ENCODE data around the gene LPGAT1.

LPGAT1 gene

DNA sequence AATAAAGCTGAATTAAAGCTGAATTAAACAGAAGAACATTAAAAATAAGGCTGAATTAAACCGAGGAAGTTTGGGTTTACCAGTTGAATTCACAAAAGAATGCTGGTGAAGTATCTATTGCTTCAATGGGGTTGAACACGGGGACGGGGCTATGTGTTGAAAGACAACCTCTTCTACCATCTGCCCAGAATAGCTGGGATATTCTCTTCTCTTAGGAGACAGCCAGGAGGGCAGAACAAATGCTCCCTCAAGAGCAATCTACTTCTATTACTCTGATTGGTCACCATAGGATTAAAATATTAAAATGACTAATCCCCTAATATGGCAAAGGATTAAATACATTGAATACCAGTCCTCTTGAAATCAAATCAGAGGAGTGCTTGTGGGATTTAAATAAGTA is 68.4 kb downstream of the LPGAT1 start:
- DNase-seq (ENCODE audit: low read depth), result no peak

DNA sequence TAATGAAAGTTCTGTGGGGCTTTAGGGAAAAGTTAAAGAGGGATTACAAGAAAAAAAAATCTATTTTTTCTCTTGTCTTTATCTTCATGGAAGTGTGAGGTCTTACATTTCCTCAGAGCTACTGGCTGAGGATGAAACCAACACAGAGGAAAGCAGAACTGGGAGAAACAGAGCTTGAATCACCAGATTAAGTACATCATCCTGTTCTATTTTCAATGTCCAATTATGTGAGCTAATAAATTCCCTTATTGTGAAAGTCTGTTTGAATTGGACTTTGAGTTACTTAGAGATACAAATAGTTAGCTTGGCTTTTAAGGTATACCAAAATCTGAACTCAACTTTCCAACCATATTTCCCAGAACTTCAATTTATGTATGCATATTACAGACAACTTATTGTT is 69.2 kb downstream of the LPGAT1 start:
- no peak for DNase-seq (ENCODE audit: low read depth)

- DNase-seq (ENCODE audit: low read depth), result no peak
Measured at GRCh38 chr1:211756471-211757020, 74.0 kb downstream of the LPGAT1 start.

DNA sequence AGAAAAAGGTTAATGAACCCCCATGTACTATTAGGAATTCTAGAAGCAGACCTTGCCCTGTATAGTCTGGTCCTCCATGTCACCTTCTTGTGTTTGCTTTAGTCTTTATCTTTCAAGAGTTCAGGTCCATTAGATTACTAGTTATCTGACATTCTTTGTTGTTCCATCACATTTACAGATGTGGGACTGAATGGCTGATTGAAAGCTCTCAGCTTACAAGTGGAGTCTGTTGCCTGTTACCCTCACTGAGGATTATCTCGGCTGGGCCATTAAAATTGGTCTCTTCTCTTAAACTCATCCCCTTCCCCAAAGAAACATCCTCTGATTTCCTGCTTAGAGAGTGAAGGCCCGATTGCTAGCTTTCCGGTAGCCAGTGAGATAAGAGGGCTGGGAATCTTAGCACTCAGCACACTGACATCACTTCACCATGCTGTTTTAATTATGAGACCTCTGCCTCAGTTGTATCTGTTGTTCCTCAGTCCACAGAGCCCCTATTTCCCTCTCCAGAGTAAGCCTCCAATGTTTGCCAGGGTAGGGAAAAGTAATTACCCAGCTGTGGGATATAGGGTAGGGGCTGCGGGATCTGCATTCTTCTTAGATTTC is 76.8 kb downstream of the LPGAT1 start:
- no peak for DNase-seq (ENCODE audit: low read depth)

DNA sequence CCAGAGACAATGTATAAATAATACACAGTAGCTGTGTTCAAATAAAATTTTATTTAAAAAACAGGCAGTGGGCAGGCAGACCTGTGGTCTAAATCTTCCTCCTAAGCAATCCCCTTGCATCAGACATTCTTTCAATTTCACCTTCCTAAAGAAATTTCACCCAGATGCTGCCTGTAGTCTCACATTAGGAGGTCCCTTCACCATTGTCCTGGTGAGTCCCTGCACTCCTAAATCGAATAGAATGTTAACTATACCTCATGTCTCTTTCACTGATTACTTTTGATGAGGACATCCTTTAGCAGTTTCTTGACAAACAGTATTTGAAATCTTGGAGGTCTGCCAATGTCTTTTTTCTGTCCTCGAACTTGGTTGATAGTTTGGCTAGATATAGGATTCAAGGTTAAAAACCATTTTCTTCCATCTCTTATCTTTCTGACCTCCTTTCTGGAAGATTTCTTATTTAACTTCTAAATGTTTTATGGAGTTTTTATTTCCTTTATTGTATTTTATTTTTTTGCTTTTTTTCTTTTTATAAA is 77.5 kb downstream of the LPGAT1 start:
- no peak for DNase-seq (ENCODE audit: low read depth)

DNA sequence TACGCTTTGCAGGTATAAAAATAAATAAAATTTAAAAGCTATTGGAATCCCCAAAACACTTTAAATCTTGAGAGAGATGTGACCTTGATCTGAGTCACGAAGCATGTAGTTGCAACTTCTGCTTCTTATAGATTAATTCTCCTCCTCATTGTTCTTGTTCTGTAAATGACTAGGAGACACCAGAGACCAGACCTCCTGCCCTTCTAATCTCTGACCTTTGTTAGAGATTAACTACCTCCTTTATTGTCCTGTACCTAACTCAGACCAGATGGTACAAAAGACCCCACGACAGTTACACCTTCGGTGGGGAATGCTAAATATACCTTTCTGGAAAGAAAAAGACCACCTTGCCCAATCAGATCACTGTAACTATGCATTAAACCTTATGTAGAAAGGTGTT is 78.2 kb downstream of the LPGAT1 start:
- DNase-seq (ENCODE audit: low read depth), result no peak

DNA sequence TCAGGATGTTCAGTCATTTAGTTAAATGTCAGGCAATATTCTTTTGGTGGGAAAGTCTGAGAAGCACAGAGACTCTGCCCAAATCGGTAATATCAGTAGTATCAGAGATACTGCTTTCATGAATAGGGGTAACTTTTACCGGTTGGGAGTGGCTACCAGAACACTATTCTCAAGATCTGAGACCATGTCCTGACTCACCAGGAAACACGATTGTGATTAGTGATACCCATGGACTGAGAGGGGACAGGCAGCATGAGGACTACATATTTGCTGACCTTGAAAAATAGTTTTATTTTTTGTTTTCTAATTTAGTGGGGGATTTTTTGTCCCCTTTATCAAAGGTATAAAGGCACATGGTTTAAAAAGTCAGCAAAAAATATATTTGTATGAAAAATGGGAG is 79.1 kb downstream of the LPGAT1 start:
- DNase-seq (ENCODE audit: low read depth), result no peak

DNA sequence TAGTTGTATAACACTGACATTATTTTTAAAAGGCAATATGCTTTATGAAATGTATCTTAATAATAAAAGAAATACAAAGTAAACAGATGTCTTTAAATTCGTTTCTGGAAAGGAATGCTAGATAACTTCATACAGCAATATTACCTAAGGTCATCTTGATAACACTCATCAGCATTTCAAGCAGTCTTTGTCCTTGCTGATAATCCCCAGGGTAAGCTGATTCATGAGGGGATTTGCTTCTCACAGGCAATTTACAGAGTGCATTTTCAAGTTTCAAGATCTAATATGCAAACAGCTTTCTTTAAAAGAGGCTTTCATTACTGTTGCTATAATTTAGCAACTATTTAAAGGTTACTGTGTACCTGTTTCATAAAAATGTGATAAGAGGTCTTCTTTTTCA is 80.0 kb downstream of the LPGAT1 start:
- no peak for DNase-seq (ENCODE audit: low read depth)

GRCh38 chr1:211749251-211749650 is 81.3 kb downstream of the LPGAT1 start:
- no peak for DNase-seq (ENCODE audit: low read depth)

GRCh38 chr1:211748810-211749209 is 81.8 kb downstream of the LPGAT1 start:
- no peak for DNase-seq (ENCODE audit: low read depth)

- no peak for DNase-seq (ENCODE audit: low read depth)
Measured at GRCh38 chr1:211742889-211743529, 87.6 kb downstream of the LPGAT1 start.

DNA sequence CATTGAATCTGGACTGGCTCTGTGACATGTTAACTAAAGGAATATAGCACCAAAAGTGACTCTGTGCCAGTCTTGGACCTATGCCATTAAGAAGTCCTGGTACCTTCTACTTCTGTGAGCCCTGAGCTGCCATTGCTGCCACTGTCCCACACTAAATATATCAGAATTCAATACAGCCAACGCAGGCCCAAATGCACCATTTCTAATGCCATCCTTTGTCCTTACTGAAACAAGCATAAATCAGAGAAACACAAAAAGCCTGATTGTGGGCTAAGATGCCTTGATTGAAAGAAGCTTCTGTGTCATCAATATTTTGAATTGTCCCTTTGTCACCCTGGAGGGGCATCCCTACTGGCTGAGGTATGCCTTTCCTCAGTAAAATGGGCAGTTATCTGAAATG is 88.3 kb downstream of the LPGAT1 start:
- DNase-seq (ENCODE audit: low read depth), result no peak

GRCh38 chr1:211741788-211742187 is 88.8 kb downstream of the LPGAT1 start:
- no peak for DNase-seq (ENCODE audit: low read depth)

DNA sequence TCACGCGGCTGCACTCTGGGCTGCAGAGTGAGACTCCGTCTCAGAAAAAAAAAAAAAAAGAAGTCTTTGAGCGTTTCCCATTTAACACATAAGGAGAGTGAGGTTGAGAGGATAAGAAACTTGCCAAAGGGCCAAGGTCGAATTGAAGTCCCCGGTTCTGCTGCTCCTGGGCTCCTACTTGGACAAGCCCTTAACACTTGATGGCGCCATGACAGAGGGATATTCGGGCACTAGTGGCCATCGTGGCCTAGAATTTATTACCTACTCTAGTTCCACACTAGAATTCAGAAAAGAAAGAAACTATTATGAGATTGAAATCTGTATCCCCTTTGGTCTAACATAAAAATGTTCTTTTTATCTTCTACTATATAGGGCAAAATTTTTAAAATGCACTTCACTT is 89.4 kb downstream of the LPGAT1 start:
- no peak for DNase-seq (ENCODE audit: low read depth)

DNA sequence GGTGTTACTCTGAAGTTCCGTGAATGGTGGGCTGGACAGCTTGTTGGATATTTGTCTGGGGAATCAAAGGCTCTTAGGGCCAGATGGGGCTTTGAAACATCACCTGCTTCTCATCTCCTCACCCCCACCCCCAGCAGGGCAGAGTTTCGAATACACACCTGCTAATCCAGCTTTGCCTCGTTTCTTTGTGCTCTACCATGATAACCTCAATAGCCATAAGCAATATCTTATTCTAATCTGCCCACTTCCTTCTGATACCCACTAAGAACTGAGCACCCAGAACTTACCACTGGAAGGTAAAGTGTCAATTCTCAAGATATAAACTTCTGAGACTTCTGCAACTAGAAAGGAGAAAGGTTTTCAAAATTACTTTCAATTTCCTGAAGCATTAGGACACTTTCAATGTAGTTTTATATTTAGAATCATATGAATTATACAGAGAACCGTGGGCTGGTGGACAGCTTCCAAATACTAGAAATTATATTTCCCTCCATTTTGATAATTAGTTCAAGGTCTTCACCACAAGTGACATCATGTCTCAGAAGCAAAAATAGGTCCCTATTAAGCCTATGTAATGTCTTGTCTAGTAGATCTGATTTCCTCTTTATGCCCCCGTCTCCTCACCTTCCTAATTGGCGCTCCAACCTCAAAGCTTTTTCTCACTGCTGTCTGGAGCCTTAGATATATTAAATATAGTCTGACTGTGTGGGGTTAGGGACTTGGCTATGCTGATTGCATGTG is 90.7 kb downstream of the LPGAT1 start:
- DNase-seq (ENCODE audit: low read depth), result no peak

GRCh38 chr1:211738691-211739301 is 91.8 kb downstream of the LPGAT1 start:
- DNase-seq (ENCODE audit: low read depth), result no peak

- DNase-seq (ENCODE audit: low read depth), result no peak
Measured at GRCh38 chr1:211738096-211738690, 92.4 kb downstream of the LPGAT1 start.

- no peak for DNase-seq (ENCODE audit: low read depth)
Measured at GRCh38 chr1:211737115-211738035, 93.2 kb downstream of the LPGAT1 start.

GRCh38 chr1:211736351-211736915 is 94.1 kb downstream of the LPGAT1 start:
- no peak for DNase-seq (ENCODE audit: low read depth)

Measured in activated T-helper 1 cell treated with Interleukin-2 at 50 U/mL for 16 hours (primary cell).